MCF 10A (cell line): ENCODE data around the gene C1QTNF12. TPM values are rescaled to one million over a fixed set of nuclear protein-coding genes. Genes with fewer than 3 reads are reported as not detected.
"Not testable (repeated sequence)": the region's sequence is repeated elsewhere in the genome, so short reads cannot be mapped to it uniquely, and the experiment has no call there.

Source experiments
- BruUV-seq: library from RNA; stranded (reverse); fragments of 400-500 nt; replicated peaks from 2 replicates; lab custom pipeline; 2021; lab: Mats Ljungman, UMichigan
- CTCF ChIA-PET: fragments of 300-600 bp; sonication (Branson Sonifier 250); formaldehyde crosslinking; extraction: SDS; loops from one replicate; lab custom pipeline; 2021; ENCODE audit warnings: antibody characterized with exemption, inconsistent platforms; lab: Yijun Ruan, JAX
- POLR2A ChIA-PET: fragments of 300-600, 350-650 bp; sonication (Branson Sonifier 250); formaldehyde crosslinking; extraction: SDS; loops from one replicate; lab custom pipeline; 2020; ENCODE audit warnings: antibody characterized with exemption, inconsistent platforms; lab: Yijun Ruan, JAX
- DNase-seq: peaks from one replicate; pipeline ENCODE4 v3.0.0-alpha.2; 2018; ENCODE audit not compliant: unreplicated experiment
- H3K27ac Mint-ChIP-seq: one replicate; pipeline ENCODE4 v1.8.0; 2022; ENCODE audit warnings: mild to moderate bottlenecking, low read depth, mixed read lengths; ENCODE audit not compliant: unreplicated experiment
- H3K27me3 Mint-ChIP-seq: one replicate; pipeline ENCODE4 v1.8.0; 2022; ENCODE audit warnings: mixed read lengths; ENCODE audit not compliant: insufficient read depth, unreplicated experiment
- H3K36me3 Mint-ChIP-seq: one replicate; pipeline ENCODE4 v1.8.0; 2022; ENCODE audit warnings: mild to moderate bottlenecking, moderate library complexity, mixed read lengths; ENCODE audit not compliant: insufficient read depth, unreplicated experiment
- H3K4me1 Mint-ChIP-seq: one replicate; pipeline ENCODE4 v1.8.0; 2022; ENCODE audit warnings: mixed read lengths; ENCODE audit not compliant: insufficient read depth, unreplicated experiment
- H3K4me3 Mint-ChIP-seq: one replicate; pipeline ENCODE4 v1.8.0; 2022; ENCODE audit warnings: mild to moderate bottlenecking, moderate library complexity, mixed read lengths; ENCODE audit not compliant: unreplicated experiment
- H3K9me3 Mint-ChIP-seq: one replicate; pipeline ENCODE4 v1.8.0; 2022; ENCODE audit warnings: mixed read lengths; ENCODE audit not compliant: unreplicated experiment
- intact Hi-C: fragments of 100-400 bp; cut with micrococcal nuclease; formaldehyde crosslinking; loops from 2 replicates; pipeline ENCODE4 v1.14.1; 2022
- total RNA-seq: library from RNA; stranded (reverse); gene quantifications from 2 replicates; pipeline ENCODE4 v1.2.3, GENCODE V29; 2022
- TF ChIP-seq, protein P1 (sequence below): fragments of 200-600 bp; IDR thresholded peaks from one replicate; pipeline ENCODE4 v1.8.0; 2022; ENCODE audit warnings: antibody characterized with exemption, mild to moderate bottlenecking; ENCODE audit not compliant: unreplicated experiment

Gene C1QTNF12
- total RNA-seq, 1 experiment from 2014 or later = 1.5 TPM

DNA sequence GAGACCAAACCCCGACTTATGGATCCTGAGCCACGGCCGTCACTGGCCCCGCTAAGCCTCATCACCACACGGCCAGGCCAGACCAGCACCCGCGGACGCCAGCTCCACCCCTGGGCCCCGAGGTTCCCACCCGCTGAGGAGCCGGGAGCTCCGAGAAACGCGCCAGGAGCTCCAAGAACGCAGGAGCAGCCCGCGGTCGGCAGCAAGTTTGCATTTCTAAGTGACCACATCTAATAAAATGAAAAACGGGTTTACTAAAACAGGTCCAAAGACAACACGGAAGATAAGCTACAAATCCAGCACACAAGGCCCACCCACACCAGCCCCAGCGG is 8.1 kb upstream of the C1QTNF12 start:
- POLR2A ChIA-PET = no interaction called here
- Mint-ChIP-seq H3K27ac (no peak overlapping the region), H3K4me3 (no peak overlapping the region), H3K9me3 (no peaks in the 10 kb centered on the region), H3K36me3 (peaks cover 60% of the 10 kb centered on the region), H3K27me3 (no peaks in the 10 kb centered on the region), H3K4me1 (peaks cover 18% of the 10 kb centered on the region)
- DNase-seq = no peak
- intact Hi-C loops = no loop called here
- no TSS peak for BruUV-seq
- TF ChIP-seq, protein P1, sequence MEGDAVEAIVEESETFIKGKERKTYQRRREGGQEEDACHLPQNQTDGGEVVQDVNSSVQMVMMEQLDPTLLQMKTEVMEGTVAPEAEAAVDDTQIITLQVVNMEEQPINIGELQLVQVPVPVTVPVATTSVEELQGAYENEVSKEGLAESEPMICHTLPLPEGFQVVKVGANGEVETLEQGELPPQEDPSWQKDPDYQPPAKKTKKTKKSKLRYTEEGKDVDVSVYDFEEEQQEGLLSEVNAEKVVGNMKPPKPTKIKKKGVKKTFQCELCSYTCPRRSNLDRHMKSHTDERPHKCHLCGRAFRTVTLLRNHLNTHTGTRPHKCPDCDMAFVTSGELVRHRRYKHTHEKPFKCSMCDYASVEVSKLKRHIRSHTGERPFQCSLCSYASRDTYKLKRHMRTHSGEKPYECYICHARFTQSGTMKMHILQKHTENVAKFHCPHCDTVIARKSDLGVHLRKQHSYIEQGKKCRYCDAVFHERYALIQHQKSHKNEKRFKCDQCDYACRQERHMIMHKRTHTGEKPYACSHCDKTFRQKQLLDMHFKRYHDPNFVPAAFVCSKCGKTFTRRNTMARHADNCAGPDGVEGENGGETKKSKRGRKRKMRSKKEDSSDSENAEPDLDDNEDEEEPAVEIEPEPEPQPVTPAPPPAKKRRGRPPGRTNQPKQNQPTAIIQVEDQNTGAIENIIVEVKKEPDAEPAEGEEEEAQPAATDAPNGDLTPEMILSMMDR = no peak
- CTCF ChIA-PET = no interaction called here

- POLR2A ChIA-PET = no interaction called here
- Mint-ChIP-seq H3K4me1 (peaks cover 13% of the 10 kb centered on the region), H3K27ac (no peak overlapping the region), H3K27me3 (no peaks in the 10 kb centered on the region), H3K4me3 (no peak overlapping the region), H3K36me3 (peaks cover 55% of the 10 kb centered on the region), H3K9me3 (no peaks in the 10 kb centered on the region)
- CTCF ChIA-PET = no interaction called here
- DNase-seq = no peak
- TF ChIP-seq, protein P1 = no peak
- BruUV-seq = no TSS peak
- intact Hi-C loops = no loop called here
Observed at GRCh38 chr1:1253972-1254666, 7.6 kb upstream of the C1QTNF12 start.

DNA sequence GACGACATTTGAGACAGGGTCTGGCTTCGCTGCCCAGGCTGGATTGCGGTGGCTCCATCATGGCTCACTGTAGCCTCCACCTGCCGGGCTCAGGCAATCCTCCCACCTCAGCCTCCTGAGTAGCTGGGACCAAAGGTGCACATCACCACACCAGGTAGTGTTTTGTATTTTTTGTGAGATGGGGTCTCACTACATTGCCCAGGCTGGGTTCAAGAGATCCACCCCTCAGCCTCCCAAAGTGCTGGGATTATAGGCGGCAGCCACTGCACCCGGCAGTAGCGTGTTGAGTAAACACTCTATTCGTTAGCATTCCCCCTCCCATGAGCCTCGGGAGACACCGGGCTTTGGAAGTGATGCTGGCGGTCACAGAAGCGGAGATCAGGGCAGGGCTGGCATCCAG is 6.8 kb upstream of the C1QTNF12 start:
- peaks cover 48% of the 10 kb centered on the region for H3K36me3 Mint-ChIP-seq
- intact Hi-C loops = no loop called here
- POLR2A ChIA-PET = no interaction called here
- no peaks in the 10 kb centered on the region for H3K27me3 Mint-ChIP-seq
- CTCF ChIA-PET = no interaction called here
- H3K4me3 Mint-ChIP-seq = no peak overlapping the region
- peaks cover 7% of the 10 kb centered on the region for H3K4me1 Mint-ChIP-seq
- no peaks in the 10 kb centered on the region for H3K9me3 Mint-ChIP-seq
- DNase-seq = no peak
- no peak overlapping the region for H3K27ac Mint-ChIP-seq
- no TSS peak for BruUV-seq
- TF ChIP-seq, protein P1 = no peak

- no TSS peak for BruUV-seq
- Mint-ChIP-seq H3K27me3 (no peaks in the 10 kb centered on the region), H3K36me3 (peaks cover 35% of the 10 kb centered on the region), H3K9me3 (no peaks in the 10 kb centered on the region), H3K27ac (peak overlapping the region; percentile 64), H3K4me1 (peaks cover 6% of the 10 kb centered on the region), H3K4me3 (no peak overlapping the region)
- intact Hi-C loops = no loop called here
- POLR2A ChIA-PET = interaction anchor here (0.6 to 2.1 kb wide), 9 partner anchors 10 to 230 kb away, joined by 3 to 9 read pairs (median 3); no protein-coding TSS in a partner anchor
- CTCF ChIA-PET = interaction anchor here (0.6 to 1.4 kb wide), 6 partner anchors 9 to 139 kb away, joined by 3 to 9 read pairs (median 3); no protein-coding TSS in a partner anchor
- DNase-seq = peak; percentile 77
- TF ChIP-seq, protein P1 = no peak
Observed at GRCh38 chr1:1250786-1251284, 4.3 kb upstream of the C1QTNF12 start.

- H3K27me3 Mint-ChIP-seq, H3K4me1 Mint-ChIP-seq, BruUV-seq, H3K27ac Mint-ChIP-seq, H3K4me3 Mint-ChIP-seq, DNase-seq, H3K9me3 Mint-ChIP-seq, intact Hi-C loops, CTCF ChIA-PET, POLR2A ChIA-PET: not testable (repeated sequence)
- H3K36me3 Mint-ChIP-seq = peaks cover 14% of the 10 kb centered on the region
Observed at GRCh38 chr1:1248009-1248913, 1.7 kb upstream of the C1QTNF12 start.
